ENCODE data around the gene MYL6. TPM values are rescaled to one million over a fixed set of nuclear protein-coding genes. Genes with fewer than 3 reads are reported as not detected.

MYL6 gene
- total and polyA plus RNA-seq, 10 of the 15 experiments (the other 5 are each of a cell fraction or from before 2014, with no cell fraction given) = 1,000 to 4,116 (median 1,828) TPM

GRCh38 chr12:56120158-56120846, 37.9 kb upstream of the MYL6 start (continued):
- no peak for TF ChIP-seq IRF3 (IDR thresholded peaks at IDR 0.05)
- no peak for TF ChIP-seq IRF4 (IDR thresholded peaks at IDR 0.05; ENCODE audit: low read depth, low read length)
- TF ChIP-seq SUZ12 (IDR thresholded peaks at IDR 0.05; ENCODE audit: unreplicated experiment) = no peak
- TF ChIP-seq KDM1A (IDR thresholded peaks at IDR 0.05; ENCODE audit: borderline replicate concordance) = no peak
- no peak for TF ChIP-seq BMI1 (IDR thresholded peaks at IDR 0.05; ENCODE audit: borderline replicate concordance)
- TF ChIP-seq FOXK2 (IDR thresholded peaks at IDR 0.05) = no peak
- no peak for TF ChIP-seq SMC3 (IDR thresholded peaks at IDR 0.05; ENCODE audit: borderline replicate concordance, low read length)
- no peak for TF ChIP-seq TARDBP (IDR thresholded peaks at IDR 0.05; ENCODE audit: borderline replicate concordance)

GRCh38 chr12:56121204-56121870, 36.8 kb upstream of the MYL6 start:
- CTCF ChIA-PET = no interaction called here
- SMC1A ChIA-PET (ENCODE audit: uncharacterized antibody, unreplicated experiment) = no interaction called here
- H2AFZ ChIP-seq (ENCODE audit: control insufficient read depth, low read depth, low read length) = no peak overlapping the region
- FAIRE-seq (no peak), ATAC-seq (no peak), DNase-seq (ENCODE audit: low read depth, low spot score) (no peak)
- H3K9me3 ChIP-seq (replicated peaks; ENCODE audit: control insufficient read depth, insufficient read depth, low read length) = no peaks in the 10 kb centered on the region
- H3K4me1 ChIP-seq (ENCODE audit: control insufficient read depth, insufficient read depth, low read length) = peaks cover 20% of the 10 kb centered on the region
- no peak overlapping the region for H3K4me2 ChIP-seq (ENCODE audit: control insufficient read depth, insufficient read depth)
- no peak overlapping the region for H3K4me3 ChIP-seq
- intact Hi-C loops (cut with micrococcal nuclease; ENCODE audit: unreplicated experiment) (loop anchor here (10.0 kb wide), 1 partner anchor 523 kb away; the partner anchor contains the start of gene ATP5F1B), in situ Hi-C loops (cut with MboI) (loop anchor here (5.0 kb wide), 1 partner anchor 341 kb away; no protein-coding TSS in a partner anchor)
- no peaks in the 10 kb centered on the region for H4K20me1 ChIP-seq (ENCODE audit: control insufficient read depth, insufficient read depth)
- no peak overlapping the region for H3K27ac ChIP-seq (ENCODE audit: control insufficient read depth, insufficient read depth)
- WGBS (ENCODE audit: insufficient coverage, insufficient replicate concordance, low lambda C conversion rate, missing lambda C conversion rate) = 84% methylated on average over 11 of the region's 11 CpGs
- no peaks in the 10 kb centered on the region for H3K27me3 ChIP-seq (replicated peaks in 1 of 2; ENCODE audit: control insufficient read depth in 2 of 2, insufficient read depth in 2 of 2, low read length in 1 of 2)
- H3K36me3 ChIP-seq (ENCODE audit: control insufficient read depth in 2 of 2, insufficient read depth in 2 of 2, low read length in 1 of 2) = no peaks in the 10 kb centered on the region
- POLR2A ChIA-PET = interaction anchor here (0.6 kb wide), 2 partner anchors 86 to 126 kb away, joined by 5 to 7 read pairs; no protein-coding TSS in a partner anchor
- H3K79me2 ChIP-seq (ENCODE audit: control insufficient read depth, insufficient read depth, low read length) = peaks cover 28% of the 10 kb centered on the region
- RAD21 ChIA-PET (ENCODE audit: unreplicated experiment) = interaction anchor here (0.9 kb wide), 1 partner anchor 67 kb away, joined by 3 read pairs; no protein-coding TSS in a partner anchor
- H3K9ac ChIP-seq (ENCODE audit: control insufficient read depth, insufficient read depth, low read length) = no peak overlapping the region
- TF ChIP-seq CEBPB (IDR thresholded peaks at IDR 0.05; ENCODE audit: borderline replicate concordance in 1 of 2, low read depth in 2 of 2, low read length in 2 of 2) (no peak), IKZF1 (conservative IDR thresholded peaks at IDR 0.05) (no peak), MTA2 (IDR thresholded peaks at IDR 0.05; ENCODE audit: low read depth) (no peak), ESRRA (IDR thresholded peaks at IDR 0.05; ENCODE audit: low read length) (no peak), ZNF24 (IDR thresholded peaks at IDR 0.05) (no peak)
- no TSS peak for BruUV-seq (replicated peaks)
